Stimulated activated CD8-positive, alpha-beta memory T cell treated with anti-CD3 and anti-CD28 coated beads, Interleukin-15, amount 100 ng/mL, for 4 hours (primary cell): ENCODE results near the gene FHL1.

Experiments
- DNase-seq, 2 donors: peaks; one replicate each; pipeline ENCODE4 v3.0.0-alpha.2; 2020; ENCODE audit warnings: low read depth in 2 of 2

Gene FHL1

DNA sequence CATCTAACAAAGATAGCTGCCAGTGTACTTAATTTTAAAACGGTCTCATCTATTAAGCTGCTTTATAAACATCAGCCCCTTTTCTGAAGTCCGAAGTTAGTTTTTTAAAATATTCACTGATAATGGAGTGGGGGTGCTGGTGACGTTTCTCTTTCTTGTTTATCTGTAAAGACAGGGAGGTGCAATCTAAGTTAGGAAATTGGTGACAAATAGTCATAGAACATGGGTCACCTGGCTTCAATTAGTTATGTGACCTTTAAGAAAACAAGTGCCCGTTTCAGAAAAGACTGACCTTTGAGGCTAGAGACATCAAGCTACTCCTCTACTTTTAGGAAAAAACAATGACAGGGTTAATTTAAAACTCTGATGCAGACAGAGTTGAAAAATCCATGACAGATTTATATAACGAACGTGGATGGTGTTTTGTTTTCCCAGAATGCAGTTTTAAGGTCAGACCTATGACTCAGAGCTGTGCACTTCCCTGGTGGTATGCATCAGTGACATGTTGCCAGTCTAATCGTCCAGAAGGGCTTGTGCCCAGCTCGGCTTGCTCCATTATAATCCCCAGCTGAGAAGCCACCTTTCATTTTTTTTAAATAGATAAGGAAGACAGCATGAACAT is 38.2 kb downstream of the FHL1 start:
- no peak for DNase-seq

DNA sequence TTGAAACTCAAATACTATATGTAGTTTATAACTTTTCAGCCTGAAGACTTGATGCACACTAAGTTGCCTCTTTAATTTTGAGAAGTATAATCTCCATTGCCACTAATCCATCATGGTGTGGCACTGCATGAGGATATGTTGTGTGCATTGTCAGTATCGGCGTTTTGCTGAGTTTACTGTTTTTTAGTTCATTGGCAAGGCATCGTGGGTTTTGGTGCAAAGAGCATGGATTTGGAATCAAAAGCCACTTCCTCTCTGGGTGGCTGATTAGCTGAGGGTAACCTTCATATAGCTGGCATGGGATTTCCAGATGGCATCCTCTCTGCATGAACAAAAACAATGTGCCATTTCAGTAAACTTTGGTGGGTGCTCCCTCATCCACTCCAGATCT is 38.7 kb downstream of the FHL1 start:
- DNase-seq = no peak

GRCh38 chrX:136189222-136189621 is 41.9 kb downstream of the FHL1 start:
- no peak for DNase-seq

DNA sequence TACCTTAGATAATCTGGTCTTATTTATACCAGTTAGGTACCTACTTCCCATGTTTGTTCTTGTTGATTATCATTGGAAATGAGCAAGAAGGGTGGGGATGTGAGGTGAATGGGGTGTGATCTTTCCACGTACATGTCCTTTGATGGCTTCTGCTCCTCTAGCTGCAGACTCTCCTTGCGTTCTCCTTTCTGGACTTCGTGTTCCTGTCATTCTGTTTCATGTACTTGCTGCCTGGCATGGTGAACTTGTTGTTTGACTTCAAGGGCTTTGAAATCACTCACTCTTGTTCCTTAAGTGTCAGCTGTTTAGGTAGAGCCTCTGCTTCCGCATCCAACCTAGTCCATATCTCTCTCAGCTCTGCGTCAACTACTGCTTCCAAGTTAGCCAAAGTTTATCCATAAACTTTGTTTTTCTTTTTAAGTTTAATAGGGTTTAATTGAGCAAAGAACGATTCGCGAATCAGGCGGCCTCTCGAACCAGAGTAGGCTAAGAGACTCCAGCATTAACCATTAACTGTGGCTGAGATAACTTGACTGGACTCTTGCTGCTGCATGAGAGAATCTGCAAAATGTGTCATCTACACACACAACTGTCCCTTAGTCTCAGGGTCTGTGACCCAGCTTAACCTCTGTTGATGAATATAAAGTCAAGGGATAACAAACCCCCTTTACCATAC is 42.8 kb downstream of the FHL1 start:
- DNase-seq = no peak

DNA sequence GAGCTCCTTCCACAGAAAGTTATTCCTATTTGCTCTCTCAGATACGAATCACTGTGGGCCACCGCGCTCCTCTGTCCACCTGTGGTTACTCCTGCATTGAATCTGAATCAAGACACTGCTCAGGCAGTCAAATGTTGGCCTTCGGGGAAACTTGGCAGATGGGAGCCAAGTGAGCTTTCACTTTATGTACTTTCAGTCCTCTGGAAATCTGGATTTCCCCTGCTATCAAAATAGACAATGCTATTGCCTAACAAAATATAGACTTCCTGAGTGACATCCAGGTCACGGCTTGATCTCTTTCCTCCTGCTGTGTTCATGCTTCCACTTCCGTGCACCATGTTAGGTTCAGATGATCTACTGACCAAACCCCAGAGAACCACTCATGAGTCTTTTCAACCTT is 43.8 kb downstream of the FHL1 start:
- no peak for DNase-seq

DNA sequence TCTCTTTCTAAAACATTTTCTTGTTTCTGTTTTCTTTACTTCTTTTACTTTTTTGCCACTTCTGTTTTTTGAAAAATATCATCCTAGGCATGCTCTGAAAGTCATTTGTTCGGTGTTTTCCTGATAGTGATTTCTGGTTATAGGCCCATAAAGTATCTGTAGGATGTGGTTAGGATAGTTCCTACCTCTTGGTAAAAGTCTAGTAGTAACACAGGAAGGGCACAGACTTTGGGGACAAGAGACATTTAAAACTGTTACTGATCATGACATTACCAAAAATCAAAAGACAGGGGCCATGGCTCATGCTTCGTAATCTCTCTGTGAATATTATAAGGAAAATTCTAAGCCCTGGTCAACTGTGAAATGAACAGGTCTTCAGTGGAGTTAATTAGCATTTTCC is 44.8 kb downstream of the FHL1 start:
- no peak for DNase-seq

- no peak for DNase-seq
Observed at GRCh38 chrX:136192839-136193414, 45.6 kb downstream of the FHL1 start.

GRCh38 chrX:136193771-136194170 is 46.4 kb downstream of the FHL1 start:
- no peak for DNase-seq

- DNase-seq = no peak
Observed at GRCh38 chrX:136194536-136194935, 47.2 kb downstream of the FHL1 start.

- no peak for DNase-seq
Observed at GRCh38 chrX:136195247-136195646, 47.9 kb downstream of the FHL1 start.

DNA sequence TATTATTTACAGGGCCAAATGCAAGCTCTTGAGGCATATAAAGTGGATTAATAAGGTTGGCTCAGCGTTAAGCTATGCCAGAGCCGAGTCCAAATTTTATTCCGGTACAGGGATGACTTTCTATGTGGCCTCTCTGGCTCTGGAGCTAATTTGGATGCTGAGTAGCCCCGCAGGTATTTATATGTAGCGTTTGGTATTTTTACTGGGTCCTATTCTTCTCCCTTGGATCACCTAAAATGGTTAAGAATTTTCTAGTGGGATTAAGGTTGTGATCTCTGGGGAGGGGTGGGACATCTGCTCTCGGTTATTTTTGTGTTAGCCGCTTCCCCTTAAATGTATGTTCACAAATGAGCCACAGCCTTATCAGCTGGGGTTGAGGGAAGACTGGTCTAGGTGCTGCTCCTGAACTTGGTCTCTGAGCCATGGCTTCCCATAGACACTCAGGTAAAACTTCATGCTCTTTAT is 49.4 kb downstream of the FHL1 start:
- no peak for DNase-seq

- no peak for DNase-seq
Observed at GRCh38 chrX:136198010-136198409, 50.7 kb downstream of the FHL1 start.

DNA sequence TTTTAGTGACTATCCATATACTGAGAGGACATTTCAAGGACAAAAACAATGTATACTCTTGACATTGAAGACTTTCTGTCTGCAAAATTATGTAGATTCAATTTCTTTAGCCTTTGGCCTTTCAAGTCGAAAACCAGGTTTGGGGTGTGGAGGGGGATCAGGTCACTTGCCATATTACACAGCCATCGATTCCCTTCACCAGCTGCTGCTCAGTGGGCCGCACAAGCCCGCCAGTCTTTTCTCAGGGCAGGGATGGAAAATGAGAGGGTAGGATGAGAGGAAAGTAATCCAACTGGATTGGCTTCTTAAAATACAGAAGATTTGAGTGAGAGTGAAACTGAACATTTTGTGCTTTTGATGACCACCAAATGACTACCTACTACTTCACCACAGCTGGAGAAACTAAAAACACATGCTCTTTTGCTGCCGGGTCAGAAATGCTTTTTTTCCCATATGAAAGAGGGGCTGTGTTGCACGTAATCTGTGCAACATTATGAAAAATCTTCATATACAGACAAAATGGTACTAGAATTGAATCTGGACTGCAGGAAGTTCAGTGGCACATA is 51.4 kb downstream of the FHL1 start:
- DNase-seq = no peak

DNA sequence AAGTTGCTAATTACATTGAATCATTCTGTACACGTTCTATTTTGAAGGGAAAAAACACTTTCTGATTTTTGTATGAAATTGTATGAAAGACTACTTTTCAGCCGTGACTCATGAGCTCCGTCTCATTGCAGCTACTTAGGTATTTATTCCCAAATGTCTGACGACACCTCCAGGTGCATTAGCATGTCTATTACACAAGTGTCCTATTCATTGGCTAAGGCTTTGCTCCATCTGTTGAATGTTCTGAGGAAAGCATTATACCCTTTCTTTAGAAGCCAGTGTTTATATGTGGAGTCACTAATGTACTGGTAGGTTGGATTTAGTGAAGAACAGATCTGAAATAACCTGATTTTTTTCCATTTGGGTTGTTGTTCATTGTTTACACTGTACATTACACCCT is 52.0 kb downstream of the FHL1 start:
- DNase-seq = no peak

DNA sequence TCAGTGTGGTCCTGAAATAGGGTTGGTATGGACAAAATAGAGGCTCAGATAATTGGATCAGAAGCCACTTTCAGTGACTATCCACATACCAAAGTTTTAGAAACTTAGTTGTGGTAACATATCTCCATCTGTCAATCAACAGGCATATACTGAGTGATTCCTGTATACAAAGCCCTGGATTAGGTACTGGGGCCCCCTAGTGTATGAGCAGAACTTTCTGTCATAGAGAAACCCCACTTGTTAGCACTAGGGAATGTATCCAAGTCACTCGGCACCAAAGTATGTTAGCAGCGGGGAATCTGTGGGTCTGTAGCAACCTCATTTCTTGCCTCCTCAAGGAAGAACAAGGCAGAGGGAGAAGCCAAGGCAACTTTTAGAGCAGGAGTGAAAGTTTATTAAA is 53.1 kb downstream of the FHL1 start:
- DNase-seq = no peak

DNA sequence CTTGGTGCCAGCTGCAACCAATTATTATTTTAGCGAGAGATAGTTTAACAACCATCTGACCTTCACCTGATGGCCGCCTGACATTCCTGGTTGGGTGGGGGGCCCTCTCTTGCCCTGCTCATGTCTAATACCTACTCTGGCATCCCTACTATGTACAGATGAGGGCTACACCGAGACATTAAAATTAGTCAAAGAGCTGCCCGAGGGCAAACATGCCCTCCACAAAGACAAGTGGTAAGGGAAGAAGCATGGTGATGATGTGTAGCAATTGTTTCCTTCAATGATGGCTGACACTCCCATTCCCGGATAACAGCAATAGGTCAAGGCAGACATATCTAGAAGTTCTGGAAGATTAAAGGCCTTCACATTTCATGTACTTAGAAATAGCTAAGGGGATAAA is 54.3 kb downstream of the FHL1 start:
- no peak for DNase-seq

DNA sequence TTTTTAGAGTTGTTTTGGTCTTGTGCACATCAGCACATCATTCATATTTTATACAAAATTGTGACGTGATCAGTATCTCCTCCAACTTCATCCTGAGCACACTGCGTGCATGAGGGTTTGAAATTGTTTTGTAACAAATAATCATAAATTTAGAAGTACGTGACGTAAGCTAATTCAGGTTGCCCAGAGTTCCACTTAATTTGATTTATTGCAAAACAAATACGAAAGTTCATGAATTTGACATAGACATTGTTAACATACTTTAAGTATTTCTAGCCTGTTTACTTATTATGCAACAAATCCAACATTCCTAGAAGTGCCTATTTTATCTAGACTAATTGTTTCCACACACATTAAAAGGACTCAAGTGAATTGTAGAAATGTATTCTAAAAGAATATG is 55.6 kb downstream of the FHL1 start:
- DNase-seq = no peak

- DNase-seq = no peak
Observed at GRCh38 chrX:136203438-136203837, 56.1 kb downstream of the FHL1 start.

GRCh38 chrX:136203951-136204350 is 56.6 kb downstream of the FHL1 start:
- DNase-seq = no peak

DNA sequence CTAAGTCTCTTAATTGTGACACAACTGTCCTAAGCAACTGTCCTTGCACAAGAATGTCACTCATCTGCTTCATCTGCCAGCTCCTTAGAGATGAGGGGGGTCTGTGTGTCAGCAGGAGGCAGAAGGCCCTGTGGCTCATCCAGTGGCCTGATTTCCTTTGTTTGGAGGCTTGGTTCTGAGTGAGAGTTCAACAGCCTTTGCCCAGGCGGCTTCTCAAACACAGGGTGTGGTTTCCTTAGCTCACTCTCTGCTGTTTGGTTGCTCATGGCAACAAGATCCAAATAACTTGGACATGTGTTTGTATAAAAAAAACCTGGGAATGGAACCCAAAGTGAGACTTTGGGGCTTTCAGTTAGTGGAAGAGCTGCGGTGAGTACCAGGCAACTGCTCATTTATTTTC is 57.2 kb downstream of the FHL1 start:
- no peak for DNase-seq

DNA sequence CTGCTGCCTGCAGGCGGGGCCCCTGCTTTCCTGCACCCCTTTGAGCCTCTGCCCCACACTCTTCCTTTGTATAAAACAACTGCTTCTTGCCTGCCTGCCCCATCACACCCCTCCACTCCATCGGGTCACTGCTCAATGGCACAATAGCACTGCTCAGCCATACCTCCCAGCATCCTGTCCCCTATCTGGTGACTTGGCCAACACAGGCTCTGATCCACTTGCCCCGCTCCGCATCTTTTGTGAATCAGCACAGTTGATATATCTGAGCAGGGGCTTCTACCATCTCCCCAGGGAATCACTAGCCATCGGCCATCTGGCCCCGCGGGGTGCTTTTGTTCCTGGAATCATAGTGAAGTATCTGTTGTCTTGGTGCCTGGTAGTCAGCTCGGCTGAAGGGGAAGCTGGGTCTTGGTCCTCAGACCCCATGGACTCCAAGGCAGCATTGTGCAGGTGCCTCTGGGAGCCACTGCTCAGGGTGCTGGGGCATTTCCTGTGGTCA is 58.6 kb downstream of the FHL1 start:
- no peak for DNase-seq

DNA sequence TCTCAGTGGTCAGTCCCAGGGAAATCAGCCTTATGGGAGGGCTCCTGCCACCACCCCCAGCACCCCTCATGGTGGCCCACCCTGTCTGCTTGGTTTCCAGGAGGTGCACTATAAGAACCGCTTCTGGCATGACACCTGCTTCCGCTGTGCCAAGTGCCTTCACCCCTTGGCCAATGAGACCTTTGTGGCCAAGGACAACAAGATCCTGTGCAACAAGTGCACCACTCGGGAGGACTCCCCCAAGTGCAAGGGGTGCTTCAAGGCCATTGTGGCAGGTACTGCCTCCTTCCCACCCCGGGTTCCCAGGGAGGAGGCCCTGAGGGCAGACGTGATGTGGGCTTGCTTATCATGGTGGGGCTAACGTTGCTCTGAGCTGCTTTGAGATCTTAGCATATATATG is 59.6 kb downstream of the FHL1 start:
- DNase-seq = no peak

GRCh38 chrX:136207546-136207945 is 60.2 kb downstream of the FHL1 start:
- DNase-seq = no peak
